K562 (cell line): Measurements from ENCODE around the gene ARSJ. TPM values are rescaled to one million over a fixed set of nuclear protein-coding genes. Genes with fewer than 3 reads are reported as not detected.

Experiments used
- ATAC-seq: fragments of 200-7000 bp; cut with Tn5 transposase; 3 replicates; pipeline ENCODE4 v1.9.1; 2020; ENCODE audit warnings: moderate library complexity
- BruUV-seq: library from RNA; stranded (reverse); fragments of 400-500 nt; replicated peaks from 2 replicates; lab custom pipeline; 2021; lab: Mats Ljungman, UMichigan
- CTCF ChIA-PET: fragments of 300-600 bp; formaldehyde crosslinking; extraction: SDS; loops from one replicate; lab custom pipeline; 2021; ENCODE audit warnings: low intra/inter-chr PET ratio; lab: Yijun Ruan, JAX
- POLR2A ChIA-PET: fragments of 300-600, 350-650 bp; sonication (Branson Sonifier 250); formaldehyde crosslinking; extraction: SDS; loops from one replicate; lab custom pipeline; 2021; ENCODE audit warnings: antibody characterized with exemption, inconsistent platforms; lab: Yijun Ruan, JAX
- DNase-seq, 4 experiments: peaks; one replicate each; pipeline versions ENCODE4 v3.0.0 to v3.0.0-alpha.2; 2011 to 2018; ENCODE audit warnings: low spot score in 3 of 4, mixed read lengths in 3 of 4; ENCODE audit errors: extremely low read depth in 1 of 4
- FAIRE-seq: peaks from 2 replicates; lab custom pipeline; 2011; peaks lifted over from hg19 to GRCh38; lab: Jason Lieb, UNC
- H2AFZ ChIP-seq: 2 replicates; pipeline ENCODE4 v1.6.0; 2011; ENCODE audit warnings: low read depth, low read length, control low read depth, inconsistent platforms
- H3K27ac ChIP-seq: fragments of 200-600 bp; 3 replicates; pipeline ENCODE4 v1.8.0; 2011; ENCODE audit warnings: low read depth, mild to moderate bottlenecking, control low read depth, inconsistent platforms, low read length, moderate library complexity, mixed read lengths; ENCODE audit errors: extremely low read depth
- H3K27me3 ChIP-seq, 2 experiments: fragments of 300-600 bp in 1 of 2; 2 replicates in 1 of 2; 3 replicates in 1 of 2; pipeline versions ENCODE4 v1.6.0 to v1.8.0; 2011; ENCODE audit warnings: inconsistent platforms in 2 of 2, low read length in 2 of 2, mild to moderate bottlenecking in 1 of 2, mixed read lengths in 1 of 2, moderate library complexity in 1 of 2; ENCODE audit not compliant: control insufficient read depth in 2 of 2, insufficient read depth in 2 of 2
- H3K36me3 ChIP-seq: fragments of 300-600 bp; 3 replicates; pipeline ENCODE4 v1.8.0; 2011; ENCODE audit warnings: mild to moderate bottlenecking, low read length, inconsistent platforms; ENCODE audit not compliant: control insufficient read depth, insufficient read depth
- H3K4me1 ChIP-seq, 2 experiments: fragments of 200-600 bp in 1 of 2; replicated peaks in 1 of 2; 2 replicates in 1 of 2; 3 replicates in 1 of 2; pipeline versions ENCODE4 v1.5.1 to v1.8.0; 2011; ENCODE audit warnings: inconsistent platforms in 2 of 2, low read length in 2 of 2, mild to moderate bottlenecking in 1 of 2, mixed read lengths in 1 of 2, moderate library complexity in 1 of 2; ENCODE audit not compliant: control insufficient read depth in 2 of 2, insufficient read depth in 2 of 2
- H3K4me2 ChIP-seq: 2 replicates; pipeline ENCODE4 v1.6.1; 2011; ENCODE audit warnings: low read length, control low read depth, inconsistent platforms, mixed read lengths; ENCODE audit not compliant: insufficient read depth
- H3K4me3 ChIP-seq: fragments of 200-600 bp; sonication (generic), shearing (Covaris generic); 2 replicates; pipeline ENCODE4 v1.5.1; 2016; ENCODE audit warnings: control low read depth, inconsistent platforms
- H3K79me2 ChIP-seq: fragments of 200-600 bp; 3 replicates; pipeline ENCODE4 v1.8.0; 2011; ENCODE audit warnings: low read length, inconsistent platforms; ENCODE audit not compliant: control insufficient read depth, insufficient read depth
- H3K9ac ChIP-seq, 2 experiments: 2 replicates each; pipeline versions ENCODE4 v1.6.0 to v1.6.1; 2011; ENCODE audit warnings: low read depth in 2 of 2, low read length in 2 of 2, control low read depth in 1 of 2, inconsistent platforms in 1 of 2, mild to moderate bottlenecking in 1 of 2, mixed read lengths in 1 of 2; ENCODE audit not compliant: insufficient read depth in 1 of 2
- H3K9me1 ChIP-seq: one replicate; pipeline ENCODE4 v1.6.0; 2011; ENCODE audit warnings: inconsistent platforms, mild to moderate bottlenecking, low read length, moderate library complexity; ENCODE audit not compliant: control insufficient read depth, insufficient read depth
- H3K9me3 ChIP-seq: replicated peaks from 2 replicates; pipeline ENCODE4 v1.5.1; 2011; ENCODE audit warnings: low read depth, low read length, inconsistent platforms; ENCODE audit not compliant: control insufficient read depth, insufficient read depth
- H4K20me1 ChIP-seq: replicated peaks from 2 replicates; pipeline ENCODE4 v1.6.1; 2011; ENCODE audit warnings: low read length, inconsistent platforms, mixed read lengths; ENCODE audit not compliant: control insufficient read depth, insufficient read depth
- CBFA2T3 ChIP-seq: fragments of 450-650 bp; IDR thresholded peaks from 2 replicates; pipeline ENCODE4 v1.6.1; 2017
- HDAC3 ChIP-seq: fragments of 450-650 bp; IDR thresholded peaks from 2 replicates; pipeline ENCODE4 v1.6.1; 2018; ENCODE audit warnings: borderline replicate concordance, mild to moderate bottlenecking, moderate library complexity; ENCODE audit not compliant: partially characterized antibody
- TFAM ChIP-seq: fragments of 250-450 bp; sonication (Bioruptor Pico); conservative IDR thresholded peaks from 2 replicates; pipeline ENCODE4 v1.5.0; 2021; ENCODE audit warnings: mild to moderate bottlenecking, moderate library complexity
- U2AF1 ChIP-seq: fragments of 200-400 bp; formaldehyde crosslinking; optimal IDR thresholded peaks from 2 replicates; pipeline ENCODE3; 2017; ENCODE audit warnings: mild to moderate bottlenecking, low read depth, low read length, moderate library complexity
- ZEB2 ChIP-seq: fragments of 450-650 bp; IDR thresholded peaks from 2 replicates; pipeline ENCODE4 v1.6.1; 2016
- WGBS: fragments of 100-300 bp; shearing (Covaris generic); methylation state at CpG from one replicate; pipeline ENCODE4 v1.1.6; 2016; ENCODE audit warnings: low coverage, mixed read lengths; ENCODE audit not compliant: insufficient coverage; ENCODE audit errors: missing lambda C conversion rate; 5-methylcytosine and 5-hydroxymethylcytosine counted together
- in situ Hi-C: fragments of 300-500 bp; cut with MboI; formaldehyde crosslinking; loops from 4 replicates; pipeline ENCODE4 v1.15.0; 2018; ENCODE audit warnings: inconsistent platforms, mixed read lengths
- intact Hi-C: fragments of 100-400 bp; cut with micrococcal nuclease; formaldehyde crosslinking; loops from 2 replicates; pipeline ENCODE4 v1.14.2; 2022
- polyA plus RNA-seq, 8 experiments: library from polyadenylated mRNA; depleted of rRNA in 4 of 8; stranded (reverse) in 5 of 8; unstranded in 3 of 8; fragments of >200 nt; fragmentation: Nextera tagmentation in 2 of 8; fragmentation: Illumina TruSeq in 1 of 8; extraction: Ambion mirVana in 2 of 8; extraction: Trizol in 1 of 8; gene quantifications; 2 replicates each; pipeline versions ENCODE4 v1.2.1 to v1.2.3, GENCODE V29; 2011 to 2014; ENCODE audit warnings: inconsistent platforms in 1 of 8, missing spikeins in 1 of 8
- total RNA-seq, 7 experiments: library from RNA; depleted of rRNA in 6 of 7; stranded (reverse); fragments of >200 nt in 6 of 7; fragmentation: Illumina TruSeq in 2 of 7; extraction: Trizol in 2 of 7; gene quantifications; 2 replicates each; pipeline versions ENCODE4 v1.2.1 to v1.2.3, GENCODE V29; 2011 to 2021; ENCODE audit warnings: low replicate concordance in 1 of 7
- TF ChIP-seq, protein P1 (sequence below): fragments of 450-650 bp; formaldehyde crosslinking; IDR thresholded peaks from 2 replicates; pipeline ENCODE4 v1.4.0; 2020; ENCODE audit warnings: mild to moderate bottlenecking
- TF ChIP-seq, protein P2 (sequence below): fragments of 250-450 bp; sonication (Bioruptor Pico); IDR thresholded peaks from 2 replicates; pipeline ENCODE4 v1.9.0; 2021; ENCODE audit warnings: mild to moderate bottlenecking

Gene ARSJ
- total and polyA plus RNA-seq, 9 of the 15 experiments (the other 6 are each of a cell fraction or from before 2014, with no cell fraction given), result not detected

DNA sequence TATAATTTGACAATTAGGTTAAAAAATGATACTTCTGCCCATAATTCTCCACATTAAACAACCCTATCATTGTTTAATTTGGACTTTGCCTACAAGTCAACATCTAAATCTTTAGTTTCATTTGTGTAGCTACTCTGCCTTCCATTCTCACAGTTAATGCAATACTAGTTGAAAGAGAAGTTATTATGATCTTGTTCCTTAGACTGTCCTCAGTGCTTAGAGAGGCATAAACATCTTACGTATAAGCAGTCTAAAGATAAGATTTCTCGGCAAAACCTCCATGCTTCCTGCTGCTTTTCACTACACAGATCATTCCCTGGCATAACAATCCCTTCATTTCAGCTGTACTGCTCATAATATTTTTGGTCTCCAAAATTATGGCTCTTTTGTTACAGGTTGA lies 112.8 kb downstream of the ARSJ start:
- intact Hi-C loops (no loop called here), in situ Hi-C loops (no loop called here)
- Histone ChIP-seq H3K9me3 (no peaks in the 10 kb centered on the region), H3K4me1 (no peaks in the 10 kb centered on the region), H3K4me2 (no peak overlapping the region), H3K9me1 (no peaks in the 10 kb centered on the region), H3K27ac (no peak overlapping the region), H3K79me2 (no peaks in the 10 kb centered on the region), H3K4me3 (no peak overlapping the region), H3K9ac (no peak overlapping the region), H3K27me3 (no peaks in the 10 kb centered on the region), H3K36me3 (no peaks in the 10 kb centered on the region), H2AFZ (no peak overlapping the region), H4K20me1 (no peaks in the 10 kb centered on the region)
- no peak for FAIRE-seq
- no TSS peak for BruUV-seq
- CTCF ChIA-PET, result no interaction called here
- POLR2A ChIA-PET, result no interaction called here
- 6% methylated on average over 2 of the region's 2 CpGs for WGBS
- DNase-seq, result no peak
- TF ChIP-seq HDAC3, result no peak
- TF ChIP-seq U2AF1, result no peak
- TF ChIP-seq ZEB2, result no peak
- TF ChIP-seq, protein P1, sequence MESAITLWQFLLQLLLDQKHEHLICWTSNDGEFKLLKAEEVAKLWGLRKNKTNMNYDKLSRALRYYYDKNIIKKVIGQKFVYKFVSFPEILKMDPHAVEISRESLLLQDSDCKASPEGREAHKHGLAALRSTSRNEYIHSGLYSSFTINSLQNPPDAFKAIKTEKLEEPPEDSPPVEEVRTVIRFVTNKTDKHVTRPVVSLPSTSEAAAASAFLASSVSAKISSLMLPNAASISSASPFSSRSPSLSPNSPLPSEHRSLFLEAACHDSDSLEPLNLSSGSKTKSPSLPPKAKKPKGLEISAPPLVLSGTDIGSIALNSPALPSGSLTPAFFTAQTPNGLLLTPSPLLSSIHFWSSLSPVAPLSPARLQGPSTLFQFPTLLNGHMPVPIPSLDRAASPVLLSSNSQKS (CRISPR knock-in tag), result no peak
- TF ChIP-seq TFAM, result no peak
- TF ChIP-seq CBFA2T3, result no peak
- TF ChIP-seq, protein P2, sequence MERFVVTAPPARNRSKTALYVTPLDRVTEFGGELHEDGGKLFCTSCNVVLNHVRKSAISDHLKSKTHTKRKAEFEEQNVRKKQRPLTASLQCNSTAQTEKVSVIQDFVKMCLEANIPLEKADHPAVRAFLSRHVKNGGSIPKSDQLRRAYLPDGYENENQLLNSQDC (CRISPR knock-in tag), result no peak
- ATAC-seq, result no peak
